Stimulated activated naive CD4-positive, alpha-beta T cell treated with Interleukin-2 at 50 U/mL for 16 hours (primary cell): ENCODE measurements around the gene MYH11.
"Not testable (repeated sequence)": the region's sequence is repeated elsewhere in the genome, so short reads cannot be mapped to it uniquely, and the experiment has no call there.

ENCODE experiments used
- DNase-seq: peaks from one replicate; lab custom pipeline; 2025; lab: John Stamatoyannopoulos, UW

Gene MYH11

GRCh38 chr16:15749985-15750384 lies 106.8 kb downstream of the MYH11 start:
- no peak for DNase-seq

- no peak for DNase-seq
These were observed 107.5 kb downstream of the MYH11 start for GRCh38 chr16:15749371-15749770.

- no peak for DNase-seq
These were observed 108.2 kb downstream of the MYH11 start for GRCh38 chr16:15748654-15749053.

- DNase-seq = no peak
These were observed 108.9 kb downstream of the MYH11 start for GRCh38 chr16:15747937-15748336.

GRCh38 chr16:15746332-15746731 lies 110.5 kb downstream of the MYH11 start:
- DNase-seq = no peak

GRCh38 chr16:15743657-15744056 lies 113.2 kb downstream of the MYH11 start:
- DNase-seq = no peak

GRCh38 chr16:15742716-15743115 lies 114.1 kb downstream of the MYH11 start:
- no peak for DNase-seq

- DNase-seq = no peak
These were observed 115.5 kb downstream of the MYH11 start for GRCh38 chr16:15741207-15741871.

- no peak for DNase-seq
These were observed 116.9 kb downstream of the MYH11 start for GRCh38 chr16:15739950-15740349.

GRCh38 chr16:15739464-15739863 lies 117.4 kb downstream of the MYH11 start:
- no peak for DNase-seq

GRCh38 chr16:15737140-15737644 lies 119.6 kb downstream of the MYH11 start:
- DNase-seq = no peak

- no peak for DNase-seq
These were observed 120.3 kb downstream of the MYH11 start for GRCh38 chr16:15736529-15736928.

GRCh38 chr16:15735610-15736009 lies 121.2 kb downstream of the MYH11 start:
- DNase-seq = no peak

GRCh38 chr16:15732416-15732815 lies 124.4 kb downstream of the MYH11 start:
- DNase-seq = no peak

- no peak for DNase-seq
These were observed 127.7 kb downstream of the MYH11 start for GRCh38 chr16:15729152-15729551.

GRCh38 chr16:15727697-15728096 lies 129.1 kb downstream of the MYH11 start:
- DNase-seq = not testable (repeated sequence)

- DNase-seq = no peak
These were observed 130.1 kb downstream of the MYH11 start for GRCh38 chr16:15726715-15727114.

GRCh38 chr16:15725641-15726240 lies 131.1 kb downstream of the MYH11 start:
- no peak for DNase-seq

GRCh38 chr16:15723808-15724207 lies 133.0 kb downstream of the MYH11 start:
- no peak for DNase-seq

- no peak for DNase-seq
These were observed 135.8 kb downstream of the MYH11 start for GRCh38 chr16:15721018-15721417.

GRCh38 chr16:15716694-15717447 lies 140.0 kb downstream of the MYH11 start:
- DNase-seq = no peak

- no peak for DNase-seq
These were observed 141.6 kb downstream of the MYH11 start for GRCh38 chr16:15715221-15715620.
